Activated naive CD8-positive, alpha-beta T cell treated with anti-CD3 and anti-CD28 coated beads for 36 hours (primary cell): ENCODE results near the gene SIAH1. TPM values are rescaled to one million over a fixed set of nuclear protein-coding genes. Genes with fewer than 3 reads are reported as not detected.
"Not testable (repeated sequence)": the region's sequence is repeated elsewhere in the genome, so short reads cannot be mapped to it uniquely, and the experiment has no call there.

ENCODE experiments used
- DNase-seq: peaks from one replicate; pipeline ENCODE4 v3.0.0; 2021
- H3K27ac Mint-ChIP-seq: one replicate; pipeline ENCODE4 v1.8.0; 2022; ENCODE audit warnings: mild to moderate bottlenecking, moderate library complexity, mixed read lengths
- H3K27me3 Mint-ChIP-seq: one replicate; pipeline ENCODE4 v1.8.0; 2022; ENCODE audit warnings: mild to moderate bottlenecking, mixed read lengths
- H3K36me3 Mint-ChIP-seq: one replicate; pipeline ENCODE4 v1.8.0; 2021; ENCODE audit warnings: mild to moderate bottlenecking, mixed read lengths
- H3K4me1 Mint-ChIP-seq: one replicate; pipeline ENCODE4 v1.8.0; 2021; ENCODE audit warnings: mixed read lengths
- H3K4me3 Mint-ChIP-seq: one replicate; pipeline ENCODE4 v1.8.0; 2022; ENCODE audit warnings: mild to moderate bottlenecking, moderate library complexity, mixed read lengths
- H3K9me3 Mint-ChIP-seq: one replicate; pipeline ENCODE4 v1.8.0; 2022; ENCODE audit warnings: mixed read lengths
- total RNA-seq, 2 experiments: library from RNA; stranded (reverse); gene quantifications; one replicate each; pipeline ENCODE4 v1.2.3, GENCODE V29; 2021

The SIAH1 gene
- total RNA-seq, 2 experiments from 2014 or later = 16.2 to 18.3 TPM

DNA sequence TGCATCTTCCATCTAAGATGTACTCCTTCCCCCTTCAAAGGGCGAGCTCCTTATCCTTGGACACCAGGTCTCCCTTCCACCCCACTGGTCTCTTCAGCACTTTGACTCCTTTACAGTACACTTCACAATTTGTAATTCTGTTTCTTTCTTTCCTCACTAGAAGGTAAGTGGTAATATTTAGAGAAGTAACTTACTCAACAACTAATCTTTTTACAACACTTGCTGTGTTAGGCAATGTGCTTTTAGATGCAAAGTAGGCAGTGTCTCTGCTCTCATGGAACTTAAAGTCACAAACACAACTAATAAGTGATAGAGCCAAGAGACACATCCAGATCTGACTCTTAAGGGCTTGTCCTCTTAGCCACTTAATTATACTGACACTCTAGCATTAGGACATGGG, 6.4 kb downstream of the SIAH1 start:
- Mint-ChIP-seq H3K4me3 (no peak overlapping the region), H3K4me1 (peaks cover 42% of the 10 kb centered on the region), H3K36me3 (peaks cover 16% of the 10 kb centered on the region), H3K27me3 (no peaks in the 10 kb centered on the region), H3K9me3 (peaks cover 1% of the 10 kb centered on the region), H3K27ac (no peak overlapping the region)
- DNase-seq = no peak

GRCh38 chr16:48378276-48378675, 6.9 kb downstream of the SIAH1 start:
- H3K4me1 Mint-ChIP-seq = peaks cover 36% of the 10 kb centered on the region
- H3K27me3 Mint-ChIP-seq = no peaks in the 10 kb centered on the region
- DNase-seq = no peak
- H3K4me3 Mint-ChIP-seq = no peak overlapping the region
- H3K9me3 Mint-ChIP-seq = peaks cover 1% of the 10 kb centered on the region
- H3K27ac Mint-ChIP-seq = no peak overlapping the region
- H3K36me3 Mint-ChIP-seq = peaks cover 14% of the 10 kb centered on the region

DNA sequence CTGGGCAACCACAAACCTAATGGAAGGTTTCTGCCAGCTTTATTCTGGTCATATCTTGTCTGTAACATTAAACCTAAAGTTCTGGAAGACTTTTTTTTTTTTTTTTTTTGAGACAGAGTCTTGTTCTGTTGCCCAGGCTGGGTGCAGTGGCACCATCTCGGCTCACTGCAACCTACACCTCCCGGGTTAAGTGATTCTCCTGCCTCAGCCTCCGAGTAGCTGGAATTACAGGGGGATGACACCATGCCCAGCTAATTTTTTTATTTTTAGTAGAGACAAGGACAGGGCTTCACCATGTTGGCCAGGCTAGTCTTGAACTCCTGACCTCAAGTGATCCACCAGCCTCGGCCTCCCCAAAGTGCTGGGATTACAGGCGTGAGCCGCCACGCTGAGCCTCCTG, 7.9 kb downstream of the SIAH1 start:
- DNase-seq, H3K9me3 Mint-ChIP-seq, H3K27ac Mint-ChIP-seq, H3K4me3 Mint-ChIP-seq, H3K27me3 Mint-ChIP-seq: not testable (repeated sequence)
- Mint-ChIP-seq H3K4me1 (peaks cover 32% of the 10 kb centered on the region), H3K36me3 (peaks cover 13% of the 10 kb centered on the region)

- no peak for DNase-seq
- Mint-ChIP-seq H3K9me3 (no peaks in the 10 kb centered on the region), H3K4me1 (peaks cover 28% of the 10 kb centered on the region), H3K27me3 (no peaks in the 10 kb centered on the region), H3K27ac (no peak overlapping the region), H3K4me3 (no peak overlapping the region), H3K36me3 (peaks cover 3% of the 10 kb centered on the region)
Measured at GRCh38 chr16:48374255-48374654, 11.0 kb downstream of the SIAH1 start.

DNA sequence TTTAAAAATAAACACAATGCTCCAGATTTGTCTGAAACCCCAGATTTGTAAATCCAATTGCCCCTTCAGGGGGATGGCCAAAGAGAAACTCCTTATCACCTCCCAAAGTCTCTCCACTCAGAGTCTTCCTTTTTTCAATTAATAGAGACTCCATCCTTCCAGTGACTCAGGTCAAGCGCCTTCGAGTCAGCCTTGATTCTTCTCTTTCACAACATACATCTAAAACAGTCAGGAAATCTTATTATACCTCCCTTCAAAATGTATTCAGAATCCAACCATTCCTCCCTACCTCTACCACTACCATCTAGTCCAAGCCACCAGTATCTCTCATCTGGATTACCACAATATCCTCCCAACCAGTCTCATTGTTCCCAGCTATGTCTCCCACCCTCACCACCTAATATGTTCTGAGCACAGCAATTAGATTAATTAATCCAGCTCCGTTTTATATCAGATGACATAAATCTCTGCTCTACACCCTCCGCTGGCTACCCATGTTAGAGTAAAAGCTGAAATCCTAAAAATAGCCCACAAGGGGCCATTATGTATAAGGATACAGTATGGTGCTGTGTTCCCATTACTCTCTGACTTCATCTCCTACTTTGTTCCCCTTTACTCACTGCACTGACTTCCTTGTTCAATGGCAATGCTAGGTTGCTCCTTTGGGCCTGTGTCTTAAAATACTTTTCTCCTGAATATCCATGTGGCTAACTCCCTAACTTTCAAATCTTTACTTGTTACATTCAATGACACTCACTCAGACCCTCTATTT, 11.8 kb downstream of the SIAH1 start:
- Mint-ChIP-seq H3K27me3 (no peaks in the 10 kb centered on the region), H3K4me3 (no peak overlapping the region), H3K27ac (no peak overlapping the region), H3K4me1 (peaks cover 20% of the 10 kb centered on the region), H3K36me3 (peaks cover 3% of the 10 kb centered on the region), H3K9me3 (no peaks in the 10 kb centered on the region)
- DNase-seq = no peak

DNA sequence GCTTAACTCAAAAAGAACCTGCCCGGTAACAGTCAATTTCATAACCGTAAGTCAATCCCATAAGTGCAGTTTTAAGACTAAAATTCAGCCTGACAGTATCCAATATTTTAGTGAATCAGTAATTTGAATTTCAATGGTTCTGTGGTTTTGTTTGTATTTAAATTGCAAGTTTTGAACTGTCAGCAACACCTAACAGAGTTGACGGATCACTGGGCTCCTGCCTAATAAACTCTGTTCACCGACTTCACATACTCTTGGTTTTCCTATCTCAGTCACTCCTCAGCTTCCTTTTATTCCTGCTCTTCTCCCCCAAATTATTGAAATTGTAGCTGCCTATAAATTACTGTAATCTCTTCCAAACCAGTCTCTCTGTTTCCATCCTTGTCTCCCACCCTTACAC, 12.5 kb downstream of the SIAH1 start:
- H3K4me3 Mint-ChIP-seq = no peak overlapping the region
- peaks cover 3% of the 10 kb centered on the region for H3K36me3 Mint-ChIP-seq
- DNase-seq = no peak
- H3K27ac Mint-ChIP-seq = no peak overlapping the region
- H3K9me3 Mint-ChIP-seq = no peaks in the 10 kb centered on the region
- peaks cover 20% of the 10 kb centered on the region for H3K4me1 Mint-ChIP-seq
- no peaks in the 10 kb centered on the region for H3K27me3 Mint-ChIP-seq

DNA sequence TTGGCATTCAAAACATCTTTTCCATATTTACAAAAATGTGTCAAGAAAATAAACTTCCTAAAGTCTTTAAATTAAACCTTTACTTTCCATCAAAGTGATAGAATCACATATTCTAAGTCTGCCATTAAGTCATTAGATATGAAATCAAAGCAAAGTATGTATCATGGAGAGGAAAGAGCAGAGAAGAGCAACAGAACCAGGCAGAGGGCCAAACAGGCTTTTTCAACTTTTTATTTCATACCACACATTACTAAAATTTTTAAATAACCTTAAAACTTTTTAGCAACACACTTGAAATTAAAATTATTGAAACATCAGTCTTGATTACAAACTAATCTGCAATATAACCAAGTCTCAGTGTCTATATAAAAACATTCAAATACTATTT, 13.8 kb downstream of the SIAH1 start:
- Mint-ChIP-seq H3K4me1 (peaks cover 31% of the 10 kb centered on the region), H3K9me3 (no peaks in the 10 kb centered on the region), H3K27ac (no peak overlapping the region), H3K4me3 (no peak overlapping the region), H3K36me3 (peaks cover 3% of the 10 kb centered on the region), H3K27me3 (no peaks in the 10 kb centered on the region)
- no peak for DNase-seq

DNA sequence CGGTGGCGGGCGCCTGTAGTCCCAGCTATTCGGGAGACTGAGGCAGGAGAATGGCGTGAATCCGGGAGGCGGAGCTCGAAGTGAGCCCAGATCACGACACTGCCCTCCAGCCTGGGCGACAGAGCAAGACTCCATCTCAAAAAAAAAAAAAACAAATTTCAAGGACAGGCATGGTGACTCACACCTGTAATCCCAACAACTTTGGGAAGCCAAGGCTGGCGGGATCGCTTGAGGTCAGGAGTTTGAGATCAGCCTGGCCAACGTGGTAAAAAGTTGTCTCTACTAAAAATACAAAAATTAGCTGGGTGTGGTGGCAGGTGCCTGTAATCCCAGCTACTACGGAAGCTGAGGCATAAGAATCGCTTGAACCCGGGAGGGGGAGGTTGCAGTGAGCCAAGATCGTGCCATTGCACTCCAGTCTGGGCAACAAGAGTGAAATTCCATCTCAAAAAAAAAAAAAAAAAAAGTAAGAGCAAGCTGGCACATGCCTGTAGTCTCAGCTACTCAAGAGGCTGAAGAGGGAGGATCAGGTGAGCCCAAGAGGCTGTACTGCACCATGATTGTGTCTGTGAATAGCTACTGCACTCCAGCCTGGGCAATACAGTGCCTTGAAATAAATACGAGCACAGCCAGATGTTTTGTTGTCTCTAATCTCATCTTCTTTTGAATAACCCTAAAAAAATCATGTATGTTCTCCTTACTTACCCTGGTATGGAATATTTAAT, 14.4 kb downstream of the SIAH1 start:
- not testable (repeated sequence) for H3K9me3 Mint-ChIP-seq, H3K4me3 Mint-ChIP-seq, H3K27ac Mint-ChIP-seq, DNase-seq, H3K36me3 Mint-ChIP-seq, H3K27me3 Mint-ChIP-seq
- H3K4me1 Mint-ChIP-seq = peaks cover 34% of the 10 kb centered on the region

DNA sequence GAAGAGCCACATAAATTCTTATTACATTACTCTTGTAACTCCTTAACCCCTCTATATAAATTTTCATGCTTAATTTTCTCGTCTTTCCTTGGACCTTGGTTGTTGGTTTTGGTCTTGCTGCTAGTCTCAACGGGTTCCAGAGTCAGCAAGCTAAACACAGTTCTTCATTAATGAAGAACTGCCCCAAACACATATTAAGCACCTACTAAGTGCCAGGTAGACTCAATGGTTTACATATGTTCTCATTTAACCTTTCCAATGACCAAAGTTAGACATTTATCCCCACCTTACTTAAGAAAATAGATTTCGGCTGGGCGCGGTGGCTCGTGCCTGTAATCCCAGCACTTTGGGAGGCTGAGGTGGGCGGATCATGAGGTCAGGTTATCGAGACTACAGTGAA, 15.0 kb downstream of the SIAH1 start:
- H3K27me3 Mint-ChIP-seq = no peaks in the 10 kb centered on the region
- no peaks in the 10 kb centered on the region for H3K9me3 Mint-ChIP-seq
- H3K4me1 Mint-ChIP-seq = peaks cover 39% of the 10 kb centered on the region
- H3K36me3 Mint-ChIP-seq = peaks cover 3% of the 10 kb centered on the region
- no peak for DNase-seq
- no peak overlapping the region for H3K27ac Mint-ChIP-seq
- no peak overlapping the region for H3K4me3 Mint-ChIP-seq

GRCh38 chr16:48369765-48370164, 15.4 kb downstream of the SIAH1 start:
- Mint-ChIP-seq H3K4me1 (peaks cover 44% of the 10 kb centered on the region), H3K36me3 (peaks cover 3% of the 10 kb centered on the region), H3K27ac (no peak overlapping the region), H3K27me3 (no peaks in the 10 kb centered on the region), H3K9me3 (no peaks in the 10 kb centered on the region), H3K4me3 (no peak overlapping the region)
- DNase-seq = no peak

DNA sequence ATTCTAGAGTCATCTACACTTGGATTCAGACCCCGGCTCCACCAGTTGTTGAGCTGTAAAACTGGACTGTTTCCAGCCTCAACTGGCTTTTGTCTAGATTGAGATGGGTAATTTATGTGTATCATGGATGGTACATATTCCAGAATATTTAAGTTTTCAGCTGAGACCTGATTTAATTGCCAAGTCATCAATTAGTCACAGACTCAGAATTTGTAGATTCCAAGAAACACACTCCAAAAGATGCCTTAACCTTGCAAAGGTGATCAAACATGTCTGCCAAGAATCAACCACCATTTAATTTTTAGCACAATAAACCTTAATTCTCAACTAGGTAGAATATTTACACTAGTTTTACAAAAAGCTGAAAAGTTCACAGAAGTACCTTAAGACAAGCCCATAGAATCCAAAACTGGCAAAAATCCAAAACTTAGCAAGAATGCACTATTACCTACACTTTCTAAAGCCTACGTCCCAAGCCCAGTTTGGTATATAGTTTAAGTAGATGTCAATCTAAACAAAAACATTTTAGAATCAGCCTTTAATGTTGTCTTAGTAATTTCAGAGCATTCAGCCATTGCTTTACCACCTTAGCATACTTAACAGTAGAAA, 17.7 kb downstream of the SIAH1 start:
- Mint-ChIP-seq H3K4me1 (peaks cover 51% of the 10 kb centered on the region), H3K27ac (peak overlapping the region; percentile 100), H3K27me3 (no peaks in the 10 kb centered on the region), H3K9me3 (no peaks in the 10 kb centered on the region), H3K36me3 (peaks cover 3% of the 10 kb centered on the region), H3K4me3 (peak overlapping the region; percentile 47)
- DNase-seq = no peak

- DNase-seq = peak; percentile 65
- peak overlapping the region; percentile 100 for H3K27ac Mint-ChIP-seq
- no peaks in the 10 kb centered on the region for H3K27me3 Mint-ChIP-seq
- no peaks in the 10 kb centered on the region for H3K9me3 Mint-ChIP-seq
- H3K36me3 Mint-ChIP-seq = peaks cover 3% of the 10 kb centered on the region
- H3K4me1 Mint-ChIP-seq = peaks cover 50% of the 10 kb centered on the region
- H3K4me3 Mint-ChIP-seq = peak overlapping the region; percentile 91
Measured at GRCh38 chr16:48366165-48367093, 18.8 kb downstream of the SIAH1 start.

GRCh38 chr16:48365601-48366164, 19.5 kb downstream of the SIAH1 start:
- peak; percentile 90 for DNase-seq
- H3K9me3 Mint-ChIP-seq = no peaks in the 10 kb centered on the region
- H3K36me3 Mint-ChIP-seq = peaks cover 1% of the 10 kb centered on the region
- peak overlapping the region; percentile 91 for H3K4me3 Mint-ChIP-seq
- peaks cover 51% of the 10 kb centered on the region for H3K4me1 Mint-ChIP-seq
- H3K27me3 Mint-ChIP-seq = no peaks in the 10 kb centered on the region
- peak overlapping the region; percentile 100 for H3K27ac Mint-ChIP-seq

DNA sequence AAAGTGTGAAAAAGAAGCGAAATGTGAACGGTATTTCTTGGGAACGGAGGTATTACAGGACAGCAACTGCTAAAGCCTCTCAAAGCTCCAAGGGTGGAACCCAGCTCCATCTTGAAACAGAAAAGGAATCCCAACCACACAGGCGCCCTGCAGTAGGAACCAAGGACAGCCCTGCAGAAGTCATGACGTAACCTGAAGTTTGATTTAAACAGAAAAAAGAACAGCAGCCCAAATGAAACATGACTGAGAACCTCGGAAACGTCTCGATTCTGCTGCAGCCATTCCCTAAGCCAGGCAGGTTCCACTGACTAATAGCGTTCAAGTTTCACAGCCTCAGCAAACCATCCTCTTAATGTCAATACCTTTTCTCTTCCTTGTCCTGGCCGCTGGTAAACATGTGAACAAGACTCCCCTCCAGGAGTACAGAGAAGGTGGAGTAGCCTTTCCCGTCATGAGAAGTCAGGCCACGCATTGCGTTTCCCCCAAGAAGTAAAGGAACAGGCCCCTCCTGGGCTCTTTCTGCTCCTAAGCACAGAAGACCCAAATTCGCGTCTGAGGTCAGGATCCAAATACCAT, 20.1 kb downstream of the SIAH1 start:
- DNase-seq = no peak
- Mint-ChIP-seq H3K4me1 (peaks cover 53% of the 10 kb centered on the region), H3K4me3 (peak overlapping the region; percentile 74), H3K27me3 (no peaks in the 10 kb centered on the region), H3K36me3 (peaks cover 1% of the 10 kb centered on the region), H3K9me3 (no peaks in the 10 kb centered on the region), H3K27ac (peak overlapping the region; percentile 85)
